Stimulated activated effector memory CD8-positive, alpha-beta T cell treated with anti-CD3 and anti-CD28 coated beads, Interleukin-12 subunit alpha, Interleukin-12 subunit beta, amount 100 ng/mL, for 72 hours (primary cell): Measurements from ENCODE around the gene WFS1.
A peak's percentile ranks its signal among the peaks of the same experiment; 100 is the strongest.

ENCODE experiments used
- ATAC-seq: fragments of 150-1000 bp; cut with Tn5 transposase; 2 replicates; pipeline ENCODE4 v1.10.0; 2021
- DNase-seq, 2 donors: peaks; one replicate each; pipeline ENCODE4 v3.0.0; 2021 to 2022; ENCODE audit warnings: low spot score in 2 of 2
- H3K27ac Mint-ChIP-seq: one replicate; pipeline ENCODE4 v1.8.0; 2022; ENCODE audit warnings: mild to moderate bottlenecking, mixed read lengths
- H3K36me3 Mint-ChIP-seq: one replicate; pipeline ENCODE4 v1.8.0; 2022; ENCODE audit warnings: mild to moderate bottlenecking, mixed read lengths
- H3K4me1 Mint-ChIP-seq: one replicate; pipeline ENCODE4 v1.8.0; 2022; ENCODE audit warnings: mixed read lengths
- H3K4me3 Mint-ChIP-seq: one replicate; pipeline ENCODE4 v1.8.0; 2022; ENCODE audit warnings: mild to moderate bottlenecking, mixed read lengths
- H3K9me3 Mint-ChIP-seq: one replicate; pipeline ENCODE4 v1.8.0; 2022; ENCODE audit warnings: mixed read lengths

The WFS1 gene

DNA sequence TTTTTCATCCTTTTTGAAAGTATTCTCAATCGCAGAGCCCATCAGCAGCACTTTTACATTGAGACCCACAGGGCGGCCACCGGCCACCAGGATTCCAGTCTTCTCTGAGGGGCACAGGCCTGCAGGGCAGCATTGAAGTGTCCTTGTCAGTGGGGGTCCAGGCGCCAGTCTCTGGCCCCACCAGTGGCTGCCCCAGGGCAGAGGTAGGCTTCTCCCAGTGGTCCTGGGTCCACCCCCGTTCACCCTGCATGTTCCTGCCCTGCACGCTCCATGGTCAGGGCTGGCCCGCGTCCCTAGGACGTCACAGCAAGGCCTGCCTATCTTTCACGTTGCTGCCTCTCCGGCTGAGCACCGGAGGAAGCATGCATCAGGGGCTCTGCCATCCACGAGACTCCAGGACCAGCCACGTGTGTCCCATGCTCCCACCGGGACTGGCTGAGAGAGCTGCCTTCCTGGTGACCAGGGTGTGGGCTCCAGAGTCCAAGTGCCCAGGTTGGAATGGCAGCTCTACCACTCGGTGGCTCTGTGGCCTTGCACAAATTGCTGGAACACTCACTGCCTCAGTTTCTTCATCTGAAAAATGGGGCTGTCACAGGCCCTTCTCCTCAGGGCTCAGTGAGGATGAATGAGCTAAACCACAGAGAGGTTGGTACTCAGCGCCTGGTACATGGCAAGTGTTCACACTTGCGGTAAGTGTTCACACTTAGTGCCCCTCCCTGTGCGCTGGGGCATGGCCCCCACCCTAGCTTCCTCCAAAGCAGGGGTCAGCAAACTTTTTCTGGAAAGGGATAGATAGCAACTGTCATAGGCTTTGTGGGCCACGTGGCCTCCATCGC is 38.6 kb upstream of the WFS1 start:
- Mint-ChIP-seq H3K27ac (no peak overlapping the region), H3K4me1 (peaks cover 9% of the 10 kb centered on the region), H3K36me3 (no peaks in the 10 kb centered on the region), H3K9me3 (no peaks in the 10 kb centered on the region), H3K4me3 (no peak overlapping the region)
- ATAC-seq (no peak), DNase-seq (no peak)

DNA sequence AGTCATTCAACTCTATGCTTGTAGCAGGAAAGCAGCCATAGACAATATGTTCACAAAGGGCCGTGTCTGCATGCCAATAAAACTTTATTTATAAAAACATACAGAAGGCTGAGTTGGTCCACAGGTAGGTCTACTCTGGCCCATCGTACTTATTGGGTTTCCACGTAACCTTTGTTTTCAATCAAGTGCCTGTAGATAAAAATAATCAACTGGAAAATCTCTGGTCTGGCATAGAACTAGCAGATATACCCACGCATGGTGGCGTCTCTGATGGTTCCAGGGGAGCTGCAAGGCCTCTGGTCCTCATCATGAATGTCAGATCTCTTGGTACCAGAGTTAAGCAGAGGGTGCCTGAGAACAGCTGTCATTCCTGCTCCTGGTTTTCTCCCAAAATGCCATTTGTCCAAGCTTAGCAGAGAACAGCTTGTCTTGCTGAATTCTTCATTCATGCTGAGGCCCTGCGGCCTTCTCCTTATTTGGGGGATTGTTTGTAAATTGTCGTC is 37.9 kb upstream of the WFS1 start:
- ATAC-seq: no peak
- H3K4me3 Mint-ChIP-seq: no peak overlapping the region
- no peaks in the 10 kb centered on the region for H3K36me3 Mint-ChIP-seq
- peaks cover 9% of the 10 kb centered on the region for H3K4me1 Mint-ChIP-seq
- DNase-seq: no peak
- no peaks in the 10 kb centered on the region for H3K9me3 Mint-ChIP-seq
- H3K27ac Mint-ChIP-seq: no peak overlapping the region

DNA sequence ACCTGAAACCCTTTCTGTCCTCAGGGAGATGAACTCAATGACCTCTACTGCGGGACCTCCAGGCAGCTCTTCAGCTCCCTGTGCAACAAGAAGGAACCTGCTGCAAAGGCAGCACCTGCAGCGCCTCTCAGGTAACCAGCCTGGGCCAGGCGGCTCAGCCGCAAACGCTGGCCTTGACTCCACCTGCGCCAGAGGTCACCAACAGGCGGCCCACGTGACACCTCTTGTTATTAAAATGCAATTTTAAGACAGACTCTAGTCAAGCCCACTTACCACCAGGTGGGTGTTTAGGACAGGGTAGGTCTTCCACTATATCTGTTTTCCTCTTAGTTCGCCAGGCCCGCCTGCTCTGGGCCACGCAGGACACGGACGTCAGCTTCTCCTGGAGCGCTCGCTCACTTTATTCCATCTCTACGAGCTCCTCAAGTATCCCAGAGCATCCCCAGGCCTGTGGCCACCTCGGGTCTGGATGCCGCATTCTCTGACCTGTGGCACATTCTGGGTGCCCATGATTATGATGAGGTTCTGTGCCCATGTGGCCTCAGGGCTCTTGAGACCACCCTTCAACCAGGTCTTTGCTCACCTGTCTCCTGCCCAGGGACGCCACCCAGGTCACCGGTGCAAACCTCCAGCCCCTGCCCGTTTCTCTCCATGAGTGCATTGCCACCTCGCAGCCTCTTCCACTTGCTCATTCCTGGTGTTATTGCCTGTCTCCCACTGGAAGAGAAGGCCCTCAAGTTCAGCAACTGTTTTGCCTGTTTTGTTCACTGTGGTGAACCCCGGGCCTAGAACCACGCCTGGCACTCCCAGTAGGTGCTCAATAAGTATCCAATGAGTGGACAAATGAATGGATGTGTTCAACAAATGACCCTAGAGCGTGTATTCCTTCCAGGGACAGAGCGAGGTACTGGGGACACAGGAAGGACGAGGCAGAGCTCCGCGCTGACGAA is 36.5 kb upstream of the WFS1 start:
- peaks cover 9% of the 10 kb centered on the region for H3K4me1 Mint-ChIP-seq
- DNase-seq (no peak), ATAC-seq (no peak)
- no peaks in the 10 kb centered on the region for H3K36me3 Mint-ChIP-seq
- no peaks in the 10 kb centered on the region for H3K9me3 Mint-ChIP-seq
- H3K27ac Mint-ChIP-seq: no peak overlapping the region
- no peak overlapping the region for H3K4me3 Mint-ChIP-seq

DNA sequence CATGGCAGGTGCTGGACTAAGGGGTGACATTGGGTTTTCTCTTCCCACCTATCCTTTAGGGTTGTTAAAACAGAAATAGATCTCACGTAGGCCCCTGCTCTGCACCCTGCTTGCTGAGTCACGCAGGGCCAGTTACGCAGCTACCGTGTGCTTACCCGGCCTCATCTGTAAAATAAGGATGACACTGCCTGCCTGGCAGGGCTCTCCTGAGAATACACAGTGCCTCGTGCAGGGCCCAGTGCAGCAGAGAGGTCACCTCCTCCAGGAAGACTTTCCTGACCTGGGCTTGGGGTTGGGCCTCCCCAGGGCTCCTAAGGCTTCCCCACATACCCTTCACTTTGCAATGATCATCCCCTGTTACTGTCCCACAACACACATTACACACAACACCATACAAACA is 35.7 kb upstream of the WFS1 start:
- Mint-ChIP-seq H3K36me3 (no peaks in the 10 kb centered on the region), H3K4me3 (no peak overlapping the region), H3K9me3 (no peaks in the 10 kb centered on the region), H3K4me1 (peaks cover 4% of the 10 kb centered on the region), H3K27ac (no peak overlapping the region)
- no peak for DNase-seq
- no peak for ATAC-seq

DNA sequence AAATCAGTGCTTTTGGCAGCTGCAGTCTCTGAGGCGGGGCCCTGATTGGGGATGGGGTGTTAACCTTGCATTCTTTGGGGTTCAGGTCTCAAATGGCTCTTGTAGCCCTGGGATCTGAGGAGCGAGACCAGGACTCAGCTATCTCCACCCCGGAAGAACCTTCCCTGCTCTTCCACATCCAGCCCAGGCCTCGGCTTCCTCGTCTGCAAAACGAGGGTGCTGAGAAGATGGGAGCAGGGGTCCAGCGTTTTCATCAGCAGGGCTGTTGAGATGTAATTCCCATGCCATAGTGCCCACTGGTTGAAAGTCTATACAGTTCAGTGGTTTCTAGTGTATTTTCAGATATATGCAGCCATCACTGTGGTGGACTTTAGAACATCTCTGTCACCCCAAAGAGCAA is 34.6 kb upstream of the WFS1 start:
- no peaks in the 10 kb centered on the region for H3K36me3 Mint-ChIP-seq
- H3K4me1 Mint-ChIP-seq: no peaks in the 10 kb centered on the region
- no peak overlapping the region for H3K27ac Mint-ChIP-seq
- no peaks in the 10 kb centered on the region for H3K9me3 Mint-ChIP-seq
- no peak overlapping the region for H3K4me3 Mint-ChIP-seq
- ATAC-seq (no peak), DNase-seq (no peak)

DNA sequence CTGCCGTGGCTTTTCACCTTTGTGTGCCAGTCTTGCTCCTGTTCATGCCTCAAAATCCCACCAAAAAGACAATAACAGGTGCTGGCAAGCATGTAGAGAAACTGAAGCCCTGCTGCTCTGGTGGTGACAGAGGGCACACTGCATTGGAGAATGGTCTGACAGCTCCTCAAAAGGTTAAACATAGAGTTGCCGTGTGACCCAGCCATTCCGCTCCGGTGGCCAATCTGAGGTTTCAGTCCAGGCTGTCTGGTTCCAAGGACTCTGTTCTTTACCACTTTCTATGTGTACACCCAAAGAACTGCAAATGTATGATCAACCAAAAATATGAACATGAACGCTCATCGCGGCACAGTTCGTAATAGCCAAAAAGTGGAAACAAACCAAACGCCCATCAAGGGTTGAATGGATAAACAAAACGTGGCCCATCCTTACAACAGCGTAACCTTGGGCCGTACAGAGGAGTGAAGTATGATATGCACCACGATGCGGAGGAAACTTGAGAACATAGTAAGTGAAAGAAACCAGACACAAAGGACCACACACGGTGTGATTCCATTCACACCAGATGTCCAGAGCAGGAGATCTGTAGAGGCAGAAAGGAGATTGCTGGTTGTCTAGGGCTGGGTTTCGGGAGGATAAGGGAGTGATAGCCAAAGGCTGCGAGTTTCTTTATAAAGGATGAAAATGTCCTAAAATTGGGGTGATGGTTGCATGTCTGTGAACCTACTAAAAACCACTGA is 33.6 kb upstream of the WFS1 start:
- no peak overlapping the region for H3K27ac Mint-ChIP-seq

DNA sequence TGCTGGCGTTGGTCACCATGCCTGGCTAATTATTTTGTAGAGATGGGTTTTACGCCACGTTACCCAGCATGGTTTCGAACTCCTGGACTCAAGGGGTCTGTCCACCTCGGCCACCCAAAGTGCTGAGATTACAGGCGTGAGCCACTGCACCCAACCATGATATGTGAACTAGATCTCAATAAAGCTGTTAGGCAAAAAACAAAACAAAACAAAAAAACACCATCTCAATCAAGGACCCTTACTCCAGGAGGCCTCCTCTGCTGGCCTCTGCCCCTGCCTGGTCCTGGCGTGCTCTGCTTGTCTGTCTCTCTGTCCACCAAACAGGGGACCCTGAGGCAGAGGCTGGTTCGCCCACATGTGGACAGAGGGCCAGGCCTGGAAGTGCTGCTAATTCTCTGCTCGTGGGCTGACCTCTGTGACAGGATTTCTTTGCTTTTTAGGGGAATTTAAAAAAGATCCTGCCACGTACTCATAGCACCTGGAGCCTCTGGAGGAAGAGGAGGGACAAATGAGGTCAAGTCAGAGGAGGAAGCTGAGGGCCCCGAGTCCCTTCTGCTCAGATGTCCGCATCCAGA is 32.7 kb upstream of the WFS1 start:
- Mint-ChIP-seq H3K9me3 (no peaks in the 10 kb centered on the region), H3K27ac (no peak overlapping the region), H3K4me3 (no peak overlapping the region), H3K4me1 (no peaks in the 10 kb centered on the region), H3K36me3 (no peaks in the 10 kb centered on the region)
- ATAC-seq: no peak
- no peak for DNase-seq

More for the DNA sequence above, 33.6 kb upstream of the WFS1 start:
- no peak overlapping the region for H3K4me3 Mint-ChIP-seq
- ATAC-seq (no peak), DNase-seq (no peak)
- H3K36me3 Mint-ChIP-seq: no peaks in the 10 kb centered on the region
- no peaks in the 10 kb centered on the region for H3K9me3 Mint-ChIP-seq
- H3K4me1 Mint-ChIP-seq: no peaks in the 10 kb centered on the region

DNA sequence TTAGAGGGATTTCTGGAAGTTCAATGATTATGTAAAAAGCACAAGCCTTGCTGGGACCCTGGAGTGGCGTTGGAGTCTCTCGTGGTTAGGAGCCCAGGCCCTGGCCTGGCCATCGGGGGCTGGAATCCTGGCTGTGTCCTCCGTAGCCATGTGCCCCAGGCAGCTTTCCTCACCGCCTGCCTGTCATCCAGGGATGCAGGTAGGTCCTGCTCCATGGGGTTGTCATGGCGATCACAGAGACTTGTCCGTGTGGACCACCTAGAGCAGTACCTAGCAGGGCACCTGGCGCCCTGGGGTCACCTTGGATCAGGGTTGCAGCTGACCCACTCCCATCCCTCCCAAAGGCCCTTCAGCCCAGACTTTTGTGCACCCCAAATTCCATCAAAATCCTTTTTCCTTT is 30.2 kb upstream of the WFS1 start:
- Mint-ChIP-seq H3K4me3 (no peak overlapping the region), H3K36me3 (no peaks in the 10 kb centered on the region), H3K4me1 (peaks cover under 1% of the 10 kb centered on the region), H3K9me3 (no peaks in the 10 kb centered on the region), H3K27ac (no peak overlapping the region)
- ATAC-seq: no peak
- no peak for DNase-seq

DNA sequence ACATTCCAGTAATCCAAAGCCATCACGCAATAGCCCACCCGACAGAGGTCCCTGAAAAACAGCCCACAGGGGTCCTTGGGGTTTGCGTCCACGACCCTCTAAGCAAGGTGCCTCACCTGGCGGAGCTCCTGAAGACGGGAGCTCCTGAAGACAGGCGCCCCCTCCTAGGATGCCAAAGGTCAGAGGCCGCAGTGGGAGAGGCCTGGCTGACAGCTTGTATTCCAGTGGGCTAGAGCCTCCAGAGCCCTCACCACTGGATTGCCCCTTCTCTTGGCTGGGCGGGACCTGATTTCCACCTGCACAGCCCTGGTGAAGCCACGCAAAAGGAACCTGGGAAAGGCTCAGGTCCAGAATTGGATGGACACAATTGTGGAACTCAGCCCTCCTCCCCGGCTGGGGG is 29.7 kb upstream of the WFS1 start:
- ATAC-seq (no peak), DNase-seq (no peak)
- Mint-ChIP-seq H3K27ac (no peak overlapping the region), H3K4me3 (no peak overlapping the region), H3K9me3 (peaks cover 5% of the 10 kb centered on the region), H3K36me3 (no peaks in the 10 kb centered on the region), H3K4me1 (peaks cover 5% of the 10 kb centered on the region)

DNA sequence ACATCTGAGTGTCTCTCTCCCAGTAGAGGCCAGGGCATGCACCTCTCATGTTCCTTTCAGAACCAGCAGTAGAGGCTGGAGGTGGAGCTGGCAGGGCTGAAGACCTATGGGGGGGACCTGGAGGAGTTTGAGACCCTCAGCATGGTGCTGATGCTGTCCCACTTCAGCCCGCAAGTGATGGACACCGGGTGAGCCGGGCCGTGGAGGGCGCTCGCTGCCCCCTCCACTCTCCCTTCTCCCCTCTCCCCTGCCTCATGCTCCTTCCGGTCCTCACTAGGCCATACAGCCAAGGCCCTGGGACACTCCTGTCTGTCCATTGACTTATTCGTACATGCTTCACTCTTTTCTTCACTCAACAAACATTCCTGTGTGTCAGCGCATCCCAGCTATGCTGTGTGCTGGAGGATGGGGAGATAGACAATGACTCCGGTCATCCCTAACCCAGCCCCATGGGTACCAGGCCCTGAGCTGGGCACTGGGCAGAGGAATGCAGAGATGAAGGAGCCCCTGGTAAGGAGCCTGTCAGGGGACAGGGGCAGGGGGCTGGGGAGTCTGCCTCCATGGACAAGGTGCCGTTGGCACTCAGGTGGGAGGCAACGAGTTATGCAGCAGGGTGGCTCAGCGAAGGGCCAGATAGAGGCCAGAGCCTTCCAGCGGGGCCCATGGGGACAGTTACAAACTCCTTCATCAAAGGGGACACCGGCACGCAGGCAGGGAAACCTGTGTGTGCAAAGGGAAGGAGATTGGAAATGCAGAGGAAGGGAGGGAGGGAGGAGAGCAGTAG is 28.4 kb upstream of the WFS1 start:
- Mint-ChIP-seq H3K4me1 (peaks cover 8% of the 10 kb centered on the region), H3K27ac (no peak overlapping the region), H3K9me3 (peaks cover 6% of the 10 kb centered on the region), H3K36me3 (no peaks in the 10 kb centered on the region), H3K4me3 (no peak overlapping the region)
- ATAC-seq (no peak), DNase-seq (no peak)

DNA sequence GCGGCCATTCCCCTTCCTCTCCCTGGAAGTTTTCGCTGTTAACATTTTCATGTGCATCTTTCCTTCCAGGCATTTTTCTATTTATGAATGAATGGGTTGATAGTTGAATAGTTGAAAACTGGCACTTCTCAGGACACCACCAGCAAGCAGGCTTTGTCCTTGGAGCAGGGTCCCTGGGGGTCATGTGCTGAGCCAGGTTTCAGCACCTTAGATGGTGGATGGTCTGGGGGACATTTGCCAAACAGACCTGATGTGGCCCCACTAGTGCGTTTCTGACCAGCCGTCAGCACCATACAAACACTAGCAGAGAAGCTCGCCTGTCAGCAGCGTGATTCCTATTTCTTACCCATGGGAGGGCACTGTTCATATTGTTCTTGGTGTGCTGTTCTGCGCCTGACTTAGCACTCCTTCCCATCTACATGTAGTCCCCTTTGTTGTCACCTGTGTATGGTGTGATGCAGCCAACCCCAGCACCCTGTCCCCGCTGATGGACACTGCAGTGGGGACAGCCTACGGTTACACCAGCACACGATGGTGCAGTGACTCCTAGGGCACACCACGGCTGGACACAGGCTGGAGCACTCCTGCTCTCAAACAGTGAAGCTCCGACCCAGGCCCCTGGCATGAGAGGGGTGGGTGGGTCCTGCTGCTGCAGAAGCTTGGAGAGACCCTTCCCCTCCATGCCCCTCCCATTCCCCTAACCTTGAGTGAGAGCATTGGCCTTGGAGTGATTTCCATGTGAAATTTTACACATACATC is 27.2 kb upstream of the WFS1 start:
- DNase-seq: no peak
- H3K9me3 Mint-ChIP-seq: peaks cover 6% of the 10 kb centered on the region
- ATAC-seq: peak; percentile 37
- H3K36me3 Mint-ChIP-seq: no peaks in the 10 kb centered on the region
- no peak overlapping the region for H3K27ac Mint-ChIP-seq
- no peak overlapping the region for H3K4me3 Mint-ChIP-seq
- H3K4me1 Mint-ChIP-seq: peaks cover 8% of the 10 kb centered on the region

DNA sequence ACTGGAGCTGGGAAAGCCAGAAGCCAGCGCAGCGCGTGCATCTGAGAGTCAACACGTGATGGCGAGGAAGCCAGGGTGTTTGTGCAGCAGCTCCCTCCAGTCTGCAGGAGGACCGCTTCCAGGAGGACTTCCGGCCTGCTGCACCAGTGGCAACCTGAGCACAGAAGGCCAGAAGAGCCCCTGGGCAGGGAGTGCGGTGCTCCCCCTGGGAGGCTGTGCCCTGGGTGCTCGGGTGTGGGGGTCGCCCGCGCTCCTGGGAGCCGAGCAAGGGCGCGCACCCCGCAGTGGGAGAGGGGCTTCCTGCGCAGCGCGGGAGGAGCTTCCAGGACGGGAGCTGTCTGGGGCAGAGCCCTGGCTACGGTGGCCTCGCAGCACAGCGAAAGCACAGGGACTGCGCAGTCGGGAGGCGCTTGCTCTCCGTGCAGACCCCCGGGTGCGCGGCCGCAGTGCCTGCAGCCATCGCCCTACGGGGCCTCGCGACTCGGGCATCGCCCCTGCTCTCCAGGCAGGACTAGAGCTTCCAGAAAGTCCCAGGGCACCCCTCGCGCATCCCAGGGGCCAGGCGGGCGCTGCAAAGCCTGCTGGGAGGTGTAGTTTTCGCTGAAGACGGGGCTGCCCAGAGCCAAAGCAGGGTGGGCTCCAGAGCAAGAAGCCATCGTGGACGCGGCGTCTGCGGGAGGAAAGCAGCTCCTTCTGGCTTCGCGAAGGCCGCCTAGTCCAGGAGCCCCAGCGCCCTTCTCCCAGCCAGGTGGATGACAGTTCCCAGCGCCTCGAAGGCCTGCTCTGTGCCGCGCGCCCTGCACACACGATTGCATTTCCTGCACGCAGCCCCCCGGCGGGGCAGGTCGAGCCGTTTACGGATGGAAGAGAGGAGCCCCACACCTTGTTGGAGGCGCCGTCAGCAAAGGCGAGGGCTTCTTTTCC is 24.1 kb upstream of the WFS1 start:
- no peak for DNase-seq
- peak; percentile 28 for ATAC-seq
- no peaks in the 10 kb centered on the region for H3K36me3 Mint-ChIP-seq
- no peak overlapping the region for H3K4me3 Mint-ChIP-seq
- H3K27ac Mint-ChIP-seq: no peak overlapping the region
- peaks cover 10% of the 10 kb centered on the region for H3K4me1 Mint-ChIP-seq
- H3K9me3 Mint-ChIP-seq: peaks cover 6% of the 10 kb centered on the region

DNA sequence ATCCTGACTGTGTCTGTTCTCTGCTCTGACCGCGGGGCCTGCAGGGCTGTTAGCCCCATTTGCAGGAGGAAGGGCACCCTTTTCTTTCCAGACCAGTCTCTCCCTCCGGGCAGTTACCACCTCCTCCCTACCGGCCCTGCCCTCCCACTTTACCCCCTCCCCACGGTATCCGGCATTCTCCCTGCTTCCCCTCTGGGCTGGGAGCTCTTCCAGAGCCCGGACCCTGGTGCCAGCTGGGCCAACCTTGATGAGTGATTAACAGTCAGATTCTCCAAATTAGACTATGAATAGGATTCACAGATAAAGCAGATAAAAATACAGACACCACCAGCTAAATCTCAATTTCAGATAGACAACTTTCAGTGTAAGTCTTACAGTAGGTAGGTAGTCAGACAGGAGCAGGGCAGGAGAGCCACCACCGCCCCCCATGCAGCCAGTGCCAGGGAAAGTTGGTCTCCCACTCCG is 23.4 kb upstream of the WFS1 start:
- Mint-ChIP-seq H3K4me3 (no peak overlapping the region), H3K27ac (no peak overlapping the region), H3K4me1 (peaks cover 13% of the 10 kb centered on the region), H3K9me3 (peaks cover 6% of the 10 kb centered on the region), H3K36me3 (no peaks in the 10 kb centered on the region)
- DNase-seq: no peak
- ATAC-seq: no peak
